ENCODE results near the gene C2.
"Not testable (repeated sequence)": the region's sequence is repeated elsewhere in the genome, so short reads cannot be mapped to it uniquely, and the experiment has no call there.

C2 gene

DNA sequence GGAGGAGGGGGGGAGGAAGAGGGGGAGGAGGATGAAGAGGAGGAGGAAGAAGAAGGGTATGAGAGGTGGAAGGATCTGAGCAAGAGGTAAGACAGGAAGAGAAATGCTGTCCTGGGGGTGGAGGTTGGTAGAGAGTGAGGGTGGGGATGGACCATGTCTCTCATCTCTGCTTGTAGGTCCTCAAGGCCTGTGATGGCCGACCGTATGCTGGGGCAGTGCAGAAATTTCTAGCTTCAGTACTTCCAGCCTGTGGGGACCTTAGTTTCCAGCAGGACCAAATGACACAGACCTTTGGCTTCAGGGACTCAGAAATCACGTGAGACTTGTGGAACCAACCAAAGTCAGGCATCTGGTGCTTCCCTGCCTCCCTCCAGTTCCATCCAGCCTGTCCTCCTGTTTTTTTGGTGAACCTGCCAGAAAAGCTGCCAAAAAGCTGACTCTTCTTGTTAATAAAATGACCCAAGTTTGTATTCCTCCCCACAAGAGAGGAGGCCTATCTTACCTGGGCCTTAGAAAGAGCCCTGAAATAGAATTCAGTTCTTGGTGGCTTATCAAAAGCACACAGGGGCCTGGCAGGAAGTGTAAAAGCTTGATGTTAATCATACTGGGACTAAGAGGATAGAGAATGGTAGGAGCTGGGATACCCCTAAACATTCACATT, 51.9 kb downstream of the C2 start:
- Histone ChIP-seq H3K4me3 (ENCODE audit: low read depth in 1 of 2, low read length in 1 of 2) (no peak overlapping the region), H3K36me3 (peaks cover 15% of the 10 kb centered on the region), H3K9me3 (no peaks in the 10 kb centered on the region), H3K4me1 (ENCODE audit: control insufficient read depth in 1 of 2, insufficient read depth in 1 of 2, low read depth in 1 of 2, low read length in 1 of 2) (no peaks in the 10 kb centered on the region), H3K27me3 (no peaks in the 10 kb centered on the region), H3K27ac (no peak overlapping the region)
- TF ChIP-seq, protein P1, sequence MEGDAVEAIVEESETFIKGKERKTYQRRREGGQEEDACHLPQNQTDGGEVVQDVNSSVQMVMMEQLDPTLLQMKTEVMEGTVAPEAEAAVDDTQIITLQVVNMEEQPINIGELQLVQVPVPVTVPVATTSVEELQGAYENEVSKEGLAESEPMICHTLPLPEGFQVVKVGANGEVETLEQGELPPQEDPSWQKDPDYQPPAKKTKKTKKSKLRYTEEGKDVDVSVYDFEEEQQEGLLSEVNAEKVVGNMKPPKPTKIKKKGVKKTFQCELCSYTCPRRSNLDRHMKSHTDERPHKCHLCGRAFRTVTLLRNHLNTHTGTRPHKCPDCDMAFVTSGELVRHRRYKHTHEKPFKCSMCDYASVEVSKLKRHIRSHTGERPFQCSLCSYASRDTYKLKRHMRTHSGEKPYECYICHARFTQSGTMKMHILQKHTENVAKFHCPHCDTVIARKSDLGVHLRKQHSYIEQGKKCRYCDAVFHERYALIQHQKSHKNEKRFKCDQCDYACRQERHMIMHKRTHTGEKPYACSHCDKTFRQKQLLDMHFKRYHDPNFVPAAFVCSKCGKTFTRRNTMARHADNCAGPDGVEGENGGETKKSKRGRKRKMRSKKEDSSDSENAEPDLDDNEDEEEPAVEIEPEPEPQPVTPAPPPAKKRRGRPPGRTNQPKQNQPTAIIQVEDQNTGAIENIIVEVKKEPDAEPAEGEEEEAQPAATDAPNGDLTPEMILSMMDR (IDR thresholded peaks at IDR 0.05): no peak

DNA sequence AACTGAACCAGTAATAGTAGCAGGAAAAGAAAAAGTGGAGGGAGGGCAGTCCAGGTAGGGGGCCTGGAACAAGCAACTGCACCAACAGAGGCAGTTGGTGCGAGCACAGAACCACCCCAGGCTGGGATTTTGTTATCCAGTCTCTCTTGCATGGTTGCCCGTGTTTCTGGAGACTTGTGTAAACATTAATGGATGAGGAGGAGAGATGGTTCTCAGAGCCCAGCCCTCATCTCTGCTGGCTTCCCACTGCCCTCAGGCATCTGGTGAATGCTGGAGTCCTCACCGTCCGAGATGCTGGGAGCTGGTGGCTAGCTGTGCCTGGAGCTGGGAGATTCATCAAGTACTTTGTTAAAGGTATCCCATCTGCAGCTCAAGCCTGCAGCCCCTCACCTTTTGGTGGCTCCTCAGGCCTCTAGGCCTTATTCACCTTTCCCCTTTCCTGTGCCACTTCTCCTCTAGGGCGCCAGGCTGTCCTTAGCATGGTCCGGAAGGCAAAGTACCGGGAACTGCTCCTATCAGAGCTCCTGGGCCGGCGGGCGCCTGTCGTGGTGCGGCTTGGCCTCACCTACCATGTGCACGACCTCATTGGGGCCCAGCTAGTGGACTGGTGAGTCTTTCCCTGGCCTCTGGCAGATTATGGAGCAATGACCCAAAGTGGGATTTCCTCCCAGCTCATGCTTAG, 52.8 kb downstream of the C2 start:
- H3K9me3 ChIP-seq; H3K4me3 ChIP-seq (ENCODE audit: low read depth in 1 of 2, low read length in 1 of 2); H3K27ac ChIP-seq; H3K4me1 ChIP-seq (ENCODE audit: control insufficient read depth in 1 of 2, insufficient read depth in 1 of 2, low read depth in 1 of 2, low read length in 1 of 2); H3K27me3 ChIP-seq: not testable (repeated sequence)
- H3K36me3 ChIP-seq: peaks cover 15% of the 10 kb centered on the region

DNA sequence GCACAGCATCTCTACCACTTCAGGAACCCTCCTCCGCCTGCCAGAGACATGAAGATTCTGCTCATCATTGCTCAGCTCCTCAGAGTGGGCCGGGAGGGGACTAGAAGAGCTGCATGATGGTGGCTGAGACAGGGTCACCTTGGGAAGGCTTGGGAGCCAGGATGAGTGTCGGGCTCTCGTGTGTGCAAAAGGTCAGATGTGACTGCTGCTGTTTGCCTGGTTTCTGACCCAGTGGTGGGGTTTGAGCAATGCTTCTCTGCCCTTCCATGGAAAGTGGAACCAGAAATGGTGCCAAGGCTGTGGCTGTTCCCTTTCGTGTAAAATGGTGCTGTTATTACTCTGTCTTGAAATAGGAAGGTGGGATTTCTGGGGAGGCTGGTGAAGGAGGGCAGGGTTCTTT, 53.5 kb downstream of the C2 start:
- not testable (repeated sequence) for H3K9me3 ChIP-seq; H3K4me1 ChIP-seq (ENCODE audit: control insufficient read depth in 1 of 2, insufficient read depth in 1 of 2, low read depth in 1 of 2, low read length in 1 of 2); H3K27me3 ChIP-seq; H3K27ac ChIP-seq; H3K4me3 ChIP-seq (ENCODE audit: low read depth in 1 of 2, low read length in 1 of 2)
- peaks cover 15% of the 10 kb centered on the region for H3K36me3 ChIP-seq

DNA sequence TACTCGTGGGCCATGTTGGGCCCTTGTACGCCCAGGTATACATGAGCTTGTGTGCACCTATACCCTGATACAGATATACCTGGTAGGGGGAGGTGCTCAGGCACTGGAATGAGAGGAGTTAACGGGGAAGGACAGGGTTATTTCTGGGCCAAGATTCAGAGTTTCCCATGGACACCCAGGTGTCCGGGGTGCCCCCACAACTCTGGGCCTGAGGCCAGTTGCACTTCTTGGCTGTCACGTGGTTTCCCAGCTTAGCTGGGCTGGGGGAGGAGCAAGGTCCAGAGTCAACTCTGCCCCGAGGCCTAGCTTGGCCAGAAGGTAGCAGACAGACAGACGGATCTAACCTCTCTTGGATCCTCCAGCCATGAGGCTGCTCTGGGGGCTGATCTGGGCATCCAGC, 54.2 kb downstream of the C2 start, which contains the start of gene C4A:
C4A (plus strand) TSS at position 314 of the 400 bp plus-strand sequence; CDS start at position 365, 51 bp downstream.
- H3K27me3 ChIP-seq; H3K9me3 ChIP-seq; H3K27ac ChIP-seq; H3K4me1 ChIP-seq (ENCODE audit: control insufficient read depth in 1 of 2, insufficient read depth in 1 of 2, low read depth in 1 of 2, low read length in 1 of 2); H3K4me3 ChIP-seq (ENCODE audit: low read depth in 1 of 2, low read length in 1 of 2): not testable (repeated sequence)
- peaks cover 15% of the 10 kb centered on the region for H3K36me3 ChIP-seq

DNA sequence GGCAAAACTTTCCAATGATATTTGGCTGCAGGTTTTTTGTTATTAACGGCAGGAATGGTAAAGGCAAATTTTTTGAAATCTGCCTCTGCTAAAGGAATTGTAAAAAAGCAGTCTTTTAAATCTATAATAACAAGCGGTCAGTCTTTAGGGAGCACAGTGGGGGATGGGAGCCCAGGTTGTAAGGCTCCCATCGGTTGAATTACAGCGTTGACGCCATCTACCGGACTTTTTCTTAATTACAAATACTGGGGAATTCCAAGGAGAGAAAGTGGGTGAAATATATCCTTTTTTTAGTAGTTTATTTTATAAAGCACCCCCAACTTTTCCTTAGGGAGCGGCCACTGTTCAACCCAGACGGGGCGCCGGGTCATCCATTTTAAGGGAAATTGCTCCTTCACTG, 61.8 kb downstream of the C2 start:
- H3K27ac ChIP-seq, H3K27me3 ChIP-seq, H3K9me3 ChIP-seq: not testable (repeated sequence)

DNA sequence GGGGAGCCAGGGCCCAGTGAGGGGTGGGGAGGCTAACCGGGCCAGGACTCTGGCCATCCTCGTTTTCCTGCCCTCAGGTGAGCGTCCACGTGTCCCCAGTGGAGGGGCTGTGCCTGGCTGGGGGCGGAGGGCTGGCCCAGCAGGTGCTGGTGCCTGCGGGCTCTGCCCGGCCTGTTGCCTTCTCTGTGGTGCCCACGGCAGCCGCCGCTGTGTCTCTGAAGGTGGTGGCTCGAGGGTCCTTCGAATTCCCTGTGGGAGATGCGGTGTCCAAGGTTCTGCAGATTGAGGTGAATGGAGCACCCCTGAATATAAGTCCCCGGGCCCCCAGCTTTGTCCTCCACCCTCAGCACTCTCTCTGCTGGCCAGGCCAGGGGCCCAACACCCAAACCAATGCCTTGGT, 66.9 kb downstream of the C2 start:
- not testable (repeated sequence) for H3K4me1 ChIP-seq (ENCODE audit: control insufficient read depth in 1 of 2, insufficient read depth in 1 of 2, low read depth in 1 of 2, low read length in 1 of 2); H3K27ac ChIP-seq; H3K36me3 ChIP-seq; H3K27me3 ChIP-seq; H3K9me3 ChIP-seq; H3K4me3 ChIP-seq (ENCODE audit: low read depth in 1 of 2, low read length in 1 of 2)

More for the DNA sequence above, 61.8 kb downstream of the C2 start:
- H3K36me3 ChIP-seq; H3K4me3 ChIP-seq (ENCODE audit: low read depth in 1 of 2, low read length in 1 of 2); H3K4me1 ChIP-seq (ENCODE audit: control insufficient read depth in 1 of 2, insufficient read depth in 1 of 2, low read depth in 1 of 2, low read length in 1 of 2): not testable (repeated sequence)

Measured in neutrophil (primary cell).